Hepatocyte (in vitro differentiated cells): ENCODE measurements around the gene ZMYND8.

Experiments
- CTCF ChIP-seq: fragments of 200-600 bp; sonication (generic); IDR thresholded peaks from 2 replicates; pipeline ENCODE4 v1.5.1; 2016; ENCODE audit warnings: antibody characterized with exemption, mild to moderate bottlenecking; ENCODE audit not compliant: poor library complexity
- EZH2 ChIP-seq: fragments of 200-600 bp; sonication (generic); IDR thresholded peaks from 2 replicates; pipeline ENCODE4 v1.6.1; 2016; ENCODE audit warnings: antibody characterized with exemption, mild to moderate bottlenecking, borderline replicate concordance

GRCh38 chr20:47188540-47188939 lies 168.0 kb downstream of the ZMYND8 start:
- no peak for TF ChIP-seq CTCF
- no peak for TF ChIP-seq EZH2
